Measurements from ENCODE around the gene JADE2. TPM values are rescaled to one million over a fixed set of nuclear protein-coding genes. Genes with fewer than 3 reads are reported as not detected.

The JADE2 gene
- total RNA-seq, 1 donor from 2014 or later: 30.3 TPM

DNA sequence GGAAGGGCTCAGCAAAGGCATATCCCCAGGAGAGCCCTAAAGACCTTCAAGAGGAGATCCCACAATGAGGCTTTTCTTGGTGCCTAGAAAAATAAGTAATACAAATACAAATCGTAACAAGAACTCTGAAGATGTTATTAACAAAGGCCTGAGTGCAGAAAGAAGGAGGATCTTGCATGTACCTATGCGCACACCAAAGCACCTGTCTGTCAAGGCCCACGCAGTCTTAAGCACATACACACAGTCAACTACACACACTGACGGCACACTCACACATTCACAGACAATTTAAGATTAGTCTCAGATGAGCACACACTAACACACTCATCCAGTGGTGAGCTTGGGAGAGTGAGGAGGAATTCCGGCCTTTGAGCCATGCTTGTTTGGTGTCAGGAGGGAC, 38.5 kb downstream of the JADE2 start:
- Histone ChIP-seq H3K4me2 (ENCODE audit: low read length) (no peak overlapping the region), H3K27ac (ENCODE audit: low read depth, low read length) (no peak overlapping the region), H3K36me3 (ENCODE audit: insufficient read depth, low read length) (no peaks in the 10 kb centered on the region), H3K9ac (ENCODE audit: low read length) (no peak overlapping the region), H3K79me2 (ENCODE audit: insufficient read depth, low read length) (no peaks in the 10 kb centered on the region), H3K4me1 (ENCODE audit: insufficient read depth, low read length) (peaks cover 22% of the 10 kb centered on the region), H2AFZ (ENCODE audit: low read depth, low read length) (no peak overlapping the region), H4K20me1 (ENCODE audit: insufficient read depth, low read length) (no peaks in the 10 kb centered on the region), H3K9me3 (ENCODE audit: insufficient read depth, low read depth, low read length) (no peaks in the 10 kb centered on the region), H3K4me3 (ENCODE audit: insufficient read depth, low read depth, low read length) (no peak overlapping the region), H3K27me3 (ENCODE audit: insufficient read depth, low read length) (no peaks in the 10 kb centered on the region)
- peaks cover 6% of the 10 kb centered on the region for H3K4me1 Mint-ChIP-seq (ENCODE audit: low read depth, unreplicated experiment)
- no peaks in the 10 kb centered on the region for H3K9me3 Mint-ChIP-seq (ENCODE audit: unreplicated experiment)
- FAIRE-seq (no peak), DNase-seq (ENCODE audit: low read depth) (no peak)
- H3K36me3 Mint-ChIP-seq (ENCODE audit: low read depth, unreplicated experiment): peaks cover 46% of the 10 kb centered on the region
- H3K27ac Mint-ChIP-seq (ENCODE audit: unreplicated experiment): no peak overlapping the region
- no peak for TF ChIP-seq EZH2 (IDR thresholded peaks at IDR 0.05; ENCODE audit: insufficient read depth, low read length)
- TF ChIP-seq, protein P1, sequence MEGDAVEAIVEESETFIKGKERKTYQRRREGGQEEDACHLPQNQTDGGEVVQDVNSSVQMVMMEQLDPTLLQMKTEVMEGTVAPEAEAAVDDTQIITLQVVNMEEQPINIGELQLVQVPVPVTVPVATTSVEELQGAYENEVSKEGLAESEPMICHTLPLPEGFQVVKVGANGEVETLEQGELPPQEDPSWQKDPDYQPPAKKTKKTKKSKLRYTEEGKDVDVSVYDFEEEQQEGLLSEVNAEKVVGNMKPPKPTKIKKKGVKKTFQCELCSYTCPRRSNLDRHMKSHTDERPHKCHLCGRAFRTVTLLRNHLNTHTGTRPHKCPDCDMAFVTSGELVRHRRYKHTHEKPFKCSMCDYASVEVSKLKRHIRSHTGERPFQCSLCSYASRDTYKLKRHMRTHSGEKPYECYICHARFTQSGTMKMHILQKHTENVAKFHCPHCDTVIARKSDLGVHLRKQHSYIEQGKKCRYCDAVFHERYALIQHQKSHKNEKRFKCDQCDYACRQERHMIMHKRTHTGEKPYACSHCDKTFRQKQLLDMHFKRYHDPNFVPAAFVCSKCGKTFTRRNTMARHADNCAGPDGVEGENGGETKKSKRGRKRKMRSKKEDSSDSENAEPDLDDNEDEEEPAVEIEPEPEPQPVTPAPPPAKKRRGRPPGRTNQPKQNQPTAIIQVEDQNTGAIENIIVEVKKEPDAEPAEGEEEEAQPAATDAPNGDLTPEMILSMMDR (IDR thresholded peaks at IDR 0.05; ENCODE audit: insufficient read depth, low read depth, low read length): no peak
- no peaks in the 10 kb centered on the region for H3K27me3 Mint-ChIP-seq (ENCODE audit: low read depth, unreplicated experiment)
- H3K4me3 Mint-ChIP-seq (ENCODE audit: unreplicated experiment): no peak overlapping the region

DNA sequence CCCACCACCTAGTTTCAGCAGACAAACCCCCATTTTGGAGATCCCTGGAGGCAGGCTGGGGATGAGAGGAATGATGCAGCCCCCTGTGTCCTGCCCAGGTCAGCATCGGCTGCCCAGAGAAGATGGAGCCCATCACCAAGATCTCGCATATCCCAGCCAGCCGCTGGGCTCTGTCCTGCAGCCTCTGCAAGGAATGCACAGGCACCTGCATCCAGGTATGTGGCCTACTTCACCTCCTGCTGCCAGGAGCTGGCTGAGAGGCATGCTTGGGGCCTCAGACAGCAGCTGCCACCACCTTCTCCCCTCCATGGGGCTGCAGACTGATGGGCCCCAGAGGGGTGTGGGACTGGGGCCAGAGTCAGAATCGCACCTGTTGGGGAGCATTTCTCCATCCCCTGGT, 38.9 kb downstream of the JADE2 start:
- no peaks in the 10 kb centered on the region for H3K9me3 Mint-ChIP-seq (ENCODE audit: unreplicated experiment)
- no peak for DNase-seq (ENCODE audit: low read depth)
- H3K9ac ChIP-seq (ENCODE audit: low read length): no peak overlapping the region
- no peak overlapping the region for H2AFZ ChIP-seq (ENCODE audit: low read depth, low read length)
- no peaks in the 10 kb centered on the region for H3K36me3 ChIP-seq (ENCODE audit: insufficient read depth, low read length)
- no peaks in the 10 kb centered on the region for H3K27me3 Mint-ChIP-seq (ENCODE audit: low read depth, unreplicated experiment)
- no peak overlapping the region for H3K27ac ChIP-seq (ENCODE audit: low read depth, low read length)
- H3K4me2 ChIP-seq (ENCODE audit: low read length): no peak overlapping the region
- peaks cover 6% of the 10 kb centered on the region for H3K4me1 Mint-ChIP-seq (ENCODE audit: low read depth, unreplicated experiment)
- H3K9me3 ChIP-seq (ENCODE audit: insufficient read depth, low read depth, low read length): no peaks in the 10 kb centered on the region
- H3K4me3 ChIP-seq (ENCODE audit: insufficient read depth, low read depth, low read length): no peak overlapping the region
- H3K79me2 ChIP-seq (ENCODE audit: insufficient read depth, low read length): no peaks in the 10 kb centered on the region
- H4K20me1 ChIP-seq (ENCODE audit: insufficient read depth, low read length): no peaks in the 10 kb centered on the region
- no peaks in the 10 kb centered on the region for H3K27me3 ChIP-seq (ENCODE audit: insufficient read depth, low read length)
- H3K4me1 ChIP-seq (ENCODE audit: insufficient read depth, low read length): peaks cover 25% of the 10 kb centered on the region
- no peak overlapping the region for H3K4me3 Mint-ChIP-seq (ENCODE audit: unreplicated experiment)
- FAIRE-seq: no peak
- TF ChIP-seq EZH2 (IDR thresholded peaks at IDR 0.05; ENCODE audit: insufficient read depth, low read length): no peak
- TF ChIP-seq, protein P1 (IDR thresholded peaks at IDR 0.05; ENCODE audit: insufficient read depth, low read depth, low read length): no peak
- no peak overlapping the region for H3K27ac Mint-ChIP-seq (ENCODE audit: unreplicated experiment)
- peaks cover 46% of the 10 kb centered on the region for H3K36me3 Mint-ChIP-seq (ENCODE audit: low read depth, unreplicated experiment)

DNA sequence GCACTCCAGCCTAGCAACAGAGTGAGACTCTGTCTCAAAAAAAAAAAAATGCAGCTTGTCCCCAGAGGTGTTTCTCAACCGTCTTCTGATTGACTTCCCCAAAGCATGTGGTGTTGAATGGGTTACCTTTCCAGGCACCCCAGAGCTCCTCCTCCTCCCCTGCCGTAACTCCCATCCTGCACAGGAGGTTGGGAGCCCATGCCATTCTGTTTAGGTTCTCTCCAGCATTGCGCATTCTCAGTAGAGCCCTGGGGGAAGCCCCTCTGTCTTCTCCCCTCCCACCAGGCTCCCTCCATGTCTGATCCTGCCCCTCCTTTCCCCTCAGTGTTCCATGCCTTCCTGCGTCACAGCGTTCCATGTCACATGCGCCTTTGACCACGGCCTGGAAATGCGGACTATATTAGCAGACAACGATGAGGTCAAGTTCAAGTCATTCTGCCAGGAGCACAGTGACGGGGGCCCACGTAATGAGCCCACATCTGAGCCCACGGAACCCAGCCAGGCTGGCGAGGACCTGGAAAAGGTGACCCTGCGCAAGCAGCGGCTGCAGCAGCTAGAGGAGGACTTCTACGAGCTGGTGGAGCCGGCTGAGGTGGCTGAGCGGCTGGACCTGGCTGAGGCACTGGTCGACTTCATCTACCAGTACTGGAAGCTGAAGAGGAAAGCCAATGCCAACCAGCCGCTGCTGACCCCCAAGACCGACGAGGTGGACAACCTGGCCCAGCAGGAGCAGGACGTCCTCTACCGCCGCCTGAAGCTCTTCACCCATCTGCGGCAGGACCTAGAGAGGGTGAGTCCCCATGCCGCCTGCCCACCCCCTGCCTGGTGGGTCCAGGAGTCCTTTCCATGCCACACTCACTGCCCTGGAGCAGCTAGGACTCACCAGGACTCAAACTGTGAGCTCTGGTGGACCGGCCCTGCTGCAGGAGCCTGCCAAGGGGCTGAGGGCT, 40.6 kb downstream of the JADE2 start:
- no peak overlapping the region for H3K27ac Mint-ChIP-seq (ENCODE audit: unreplicated experiment)
- H3K4me1 Mint-ChIP-seq (ENCODE audit: low read depth, unreplicated experiment): peaks cover 15% of the 10 kb centered on the region
- H3K9me3 Mint-ChIP-seq (ENCODE audit: unreplicated experiment): no peaks in the 10 kb centered on the region
- no peak overlapping the region for H3K4me3 Mint-ChIP-seq (ENCODE audit: unreplicated experiment)
- H3K27me3 ChIP-seq (ENCODE audit: insufficient read depth, low read length): no peaks in the 10 kb centered on the region
- H3K9me3 ChIP-seq (ENCODE audit: insufficient read depth, low read depth, low read length): no peaks in the 10 kb centered on the region
- H3K27me3 Mint-ChIP-seq (ENCODE audit: low read depth, unreplicated experiment): no peaks in the 10 kb centered on the region
- peaks cover 25% of the 10 kb centered on the region for H3K4me1 ChIP-seq (ENCODE audit: insufficient read depth, low read length)
- H3K36me3 ChIP-seq (ENCODE audit: insufficient read depth, low read length): no peaks in the 10 kb centered on the region
- H3K4me3 ChIP-seq (ENCODE audit: insufficient read depth, low read depth, low read length): no peak overlapping the region
- H3K36me3 Mint-ChIP-seq (ENCODE audit: low read depth, unreplicated experiment): peaks cover 45% of the 10 kb centered on the region
- H3K4me2 ChIP-seq (ENCODE audit: low read length): no peak overlapping the region
- H3K79me2 ChIP-seq (ENCODE audit: insufficient read depth, low read length): no peaks in the 10 kb centered on the region
- no peaks in the 10 kb centered on the region for H4K20me1 ChIP-seq (ENCODE audit: insufficient read depth, low read length)
- H3K27ac ChIP-seq (ENCODE audit: low read depth, low read length): no peak overlapping the region
- FAIRE-seq (no peak), DNase-seq (ENCODE audit: low read depth) (no peak)
- no peak overlapping the region for H3K9ac ChIP-seq (ENCODE audit: low read length)
- TF ChIP-seq, protein P1 (IDR thresholded peaks at IDR 0.05; ENCODE audit: insufficient read depth, low read depth, low read length): no peak
- no peak for TF ChIP-seq EZH2 (IDR thresholded peaks at IDR 0.05; ENCODE audit: insufficient read depth, low read length)
- no peak overlapping the region for H2AFZ ChIP-seq (ENCODE audit: low read depth, low read length)
